Activated CD4-positive, alpha-beta T cell treated with anti-CD3 and anti-CD28 coated beads for 36 hours (primary cell): ENCODE results near the gene KCNAB2. TPM values are rescaled to one million over a fixed set of nuclear protein-coding genes. Genes with fewer than 3 reads are reported as not detected.
"Not testable (repeated sequence)": the region's sequence is repeated elsewhere in the genome, so short reads cannot be mapped to it uniquely, and the experiment has no call there.

Source experiments
- ATAC-seq: fragments of 200-7000 bp; cut with Tn5 transposase; one replicate; pipeline ENCODE4 v1.10.0; 2021; ENCODE audit warnings: mild to moderate bottlenecking, moderate library complexity
- CTCF ChIA-PET: fragments of 350-600 bp; sonication (Branson Sonifier 250); formaldehyde crosslinking; loops from one replicate; lab custom pipeline; 2021; ENCODE audit warnings: antibody characterized with exemption; lab: Charles Lee
- POLR2A ChIA-PET: fragments of 350-600 bp; sonication (Branson Sonifier 250); formaldehyde crosslinking; loops from one replicate; lab custom pipeline; 2021; ENCODE audit warnings: antibody characterized with exemption, inconsistent platforms; lab: Charles Lee
- DNase-seq: peaks from one replicate; pipeline ENCODE4 v3.0.0-alpha.2; 2020
- H3K27ac Mint-ChIP-seq: one replicate; pipeline ENCODE4 v1.8.0; 2021; ENCODE audit warnings: mixed read lengths
- H3K27me3 Mint-ChIP-seq: one replicate; pipeline ENCODE4 v1.8.0; 2021; ENCODE audit warnings: mixed read lengths
- H3K36me3 Mint-ChIP-seq: one replicate; pipeline ENCODE4 v1.8.0; 2021; ENCODE audit warnings: low read depth, mixed read lengths
- H3K4me1 Mint-ChIP-seq: one replicate; pipeline ENCODE4 v1.8.0; 2021; ENCODE audit warnings: mixed read lengths
- H3K4me3 Mint-ChIP-seq: one replicate; pipeline ENCODE4 v1.8.0; 2021; ENCODE audit warnings: mild to moderate bottlenecking, moderate library complexity, mixed read lengths
- H3K9me3 Mint-ChIP-seq: one replicate; pipeline ENCODE4 v1.8.0; 2021; ENCODE audit warnings: low read depth, mixed read lengths
- intact Hi-C, 2 experiments: fragments of 100-400 bp; cut with DNase I in 1 of 2; cut with micrococcal nuclease in 1 of 2; formaldehyde crosslinking; loops; one replicate each; pipeline versions ENCODE4 v1.14.2 to v1.15.1; 2022 to 2024; cut with DNase I, micrococcal nuclease
- total RNA-seq, 2 experiments: library from RNA; stranded (reverse); gene quantifications; one replicate each; pipeline ENCODE4 v1.2.3, GENCODE V29; 2021

KCNAB2 gene
- total RNA-seq, 2 experiments from 2014 or later: 231 to 258 TPM

- ChIA-PET CTCF (interaction anchor here (0.6 to 0.7 kb wide), 2 partner anchors 14 to 86 kb away, joined by 3 read pairs; no protein-coding TSS in a partner anchor), POLR2A (no interaction called here)
- intact Hi-C loops: no loop called here
- no peaks in the 10 kb centered on the region for H3K9me3 Mint-ChIP-seq
- H3K4me1 Mint-ChIP-seq: peaks cover 4% of the 10 kb centered on the region
- H3K36me3 Mint-ChIP-seq: peaks cover 22% of the 10 kb centered on the region
- no peak overlapping the region for H3K27ac Mint-ChIP-seq
- DNase-seq (no peak), ATAC-seq (no peak)
- H3K4me3 Mint-ChIP-seq: no peak overlapping the region
- H3K27me3 Mint-ChIP-seq: no peaks in the 10 kb centered on the region
Measured at GRCh38 chr1:6062670-6063069, 17.0 kb downstream of the KCNAB2 start.

- H3K9me3 Mint-ChIP-seq, CTCF ChIA-PET, POLR2A ChIA-PET, ATAC-seq, H3K4me3 Mint-ChIP-seq, intact Hi-C loops, H3K27ac Mint-ChIP-seq, H3K4me1 Mint-ChIP-seq, H3K27me3 Mint-ChIP-seq, DNase-seq: not testable (repeated sequence)
- H3K36me3 Mint-ChIP-seq: peaks cover 20% of the 10 kb centered on the region
Measured at GRCh38 chr1:6063532-6064053, 17.9 kb downstream of the KCNAB2 start.

GRCh38 chr1:6065093-6065858, 19.6 kb downstream of the KCNAB2 start:
- intact Hi-C loops: no loop called here
- ATAC-seq: no peak
- H3K27ac Mint-ChIP-seq: no peak overlapping the region
- peaks cover 3% of the 10 kb centered on the region for H3K4me1 Mint-ChIP-seq
- no peaks in the 10 kb centered on the region for H3K27me3 Mint-ChIP-seq
- H3K4me3 Mint-ChIP-seq: no peak overlapping the region
- no peak for DNase-seq
- ChIA-PET POLR2A (no interaction called here), CTCF (no interaction called here)
- no peaks in the 10 kb centered on the region for H3K9me3 Mint-ChIP-seq
- peaks cover 18% of the 10 kb centered on the region for H3K36me3 Mint-ChIP-seq

GRCh38 chr1:6066680-6067079, 21.0 kb downstream of the KCNAB2 start:
- ATAC-seq: no peak

GRCh38 chr1:6068073-6068472, 22.4 kb downstream of the KCNAB2 start:
- Mint-ChIP-seq H3K27me3 (no peaks in the 10 kb centered on the region), H3K27ac (no peak overlapping the region), H3K4me3 (no peak overlapping the region), H3K4me1 (peaks cover 3% of the 10 kb centered on the region), H3K36me3 (peaks cover 13% of the 10 kb centered on the region), H3K9me3 (no peaks in the 10 kb centered on the region)
- POLR2A ChIA-PET: no interaction called here
- ATAC-seq: no peak
- CTCF ChIA-PET: no interaction called here
- intact Hi-C loops: no loop called here
- DNase-seq: no peak

More at GRCh38 chr1:6066680-6067079, 21.0 kb downstream of the KCNAB2 start:
- no peak for DNase-seq
- Mint-ChIP-seq H3K4me1 (peaks cover 3% of the 10 kb centered on the region), H3K9me3 (no peaks in the 10 kb centered on the region), H3K27ac (no peak overlapping the region), H3K4me3 (no peak overlapping the region), H3K36me3 (peaks cover 18% of the 10 kb centered on the region), H3K27me3 (no peaks in the 10 kb centered on the region)
- ChIA-PET POLR2A (no interaction called here), CTCF (no interaction called here)
- intact Hi-C loops: no loop called here

GRCh38 chr1:6068932-6069331, 23.2 kb downstream of the KCNAB2 start:
- DNase-seq: no peak
- peaks cover 17% of the 10 kb centered on the region for H3K36me3 Mint-ChIP-seq
- no peak for ATAC-seq
- ChIA-PET POLR2A (no interaction called here), CTCF (no interaction called here)
- H3K27ac Mint-ChIP-seq: no peak overlapping the region
- intact Hi-C loops: no loop called here
- H3K4me1 Mint-ChIP-seq: no peaks in the 10 kb centered on the region
- H3K4me3 Mint-ChIP-seq: no peak overlapping the region
- H3K27me3 Mint-ChIP-seq: no peaks in the 10 kb centered on the region
- H3K9me3 Mint-ChIP-seq: no peaks in the 10 kb centered on the region

- POLR2A ChIA-PET: no interaction called here
- Mint-ChIP-seq H3K9me3 (no peaks in the 10 kb centered on the region), H3K4me3 (no peak overlapping the region), H3K36me3 (peaks cover 19% of the 10 kb centered on the region), H3K4me1 (no peaks in the 10 kb centered on the region), H3K27ac (no peak overlapping the region), H3K27me3 (no peaks in the 10 kb centered on the region)
- CTCF ChIA-PET: no interaction called here
- ATAC-seq (no peak), DNase-seq (no peak)
- intact Hi-C loops: no loop called here
Measured at GRCh38 chr1:6069573-6069972, 23.9 kb downstream of the KCNAB2 start.

GRCh38 chr1:6070450-6070974, 24.8 kb downstream of the KCNAB2 start:
- no peaks in the 10 kb centered on the region for H3K27me3 Mint-ChIP-seq

GRCh38 chr1:6071219-6071618, 25.5 kb downstream of the KCNAB2 start:
- H3K4me3 Mint-ChIP-seq: no peak overlapping the region
- no peak overlapping the region for H3K27ac Mint-ChIP-seq
- intact Hi-C loops: no loop called here
- H3K27me3 Mint-ChIP-seq: no peaks in the 10 kb centered on the region
- ChIA-PET POLR2A (no interaction called here), CTCF (interaction anchor here (0.8 kb wide), 1 partner anchor 427 kb away, joined by 3 read pairs; no protein-coding TSS in a partner anchor)
- peaks cover 28% of the 10 kb centered on the region for H3K36me3 Mint-ChIP-seq
- DNase-seq: no peak
- no peak for ATAC-seq
- no peaks in the 10 kb centered on the region for H3K9me3 Mint-ChIP-seq
- no peaks in the 10 kb centered on the region for H3K4me1 Mint-ChIP-seq

More at GRCh38 chr1:6070450-6070974, 24.8 kb downstream of the KCNAB2 start:
- ChIA-PET CTCF (interaction anchor here (0.8 kb wide), 1 partner anchor 428 kb away, joined by 3 read pairs; no protein-coding TSS in a partner anchor), POLR2A (no interaction called here)
- Mint-ChIP-seq H3K4me1 (no peaks in the 10 kb centered on the region), H3K27ac (no peak overlapping the region), H3K9me3 (no peaks in the 10 kb centered on the region), H3K4me3 (no peak overlapping the region), H3K36me3 (peaks cover 23% of the 10 kb centered on the region)
- DNase-seq (no peak), ATAC-seq (no peak)
- intact Hi-C loops: no loop called here

- ATAC-seq (no peak), DNase-seq (no peak)
- POLR2A ChIA-PET: no interaction called here
- H3K36me3 Mint-ChIP-seq: peaks cover 36% of the 10 kb centered on the region
- intact Hi-C loops: no loop called here
- H3K27me3 Mint-ChIP-seq: no peaks in the 10 kb centered on the region
- CTCF ChIA-PET: no interaction called here
- no peaks in the 10 kb centered on the region for H3K9me3 Mint-ChIP-seq
- no peak overlapping the region for H3K27ac Mint-ChIP-seq
- no peaks in the 10 kb centered on the region for H3K4me1 Mint-ChIP-seq
- no peak overlapping the region for H3K4me3 Mint-ChIP-seq
Measured at GRCh38 chr1:6072774-6073479, 27.2 kb downstream of the KCNAB2 start.

- ChIA-PET POLR2A (no interaction called here), CTCF (no interaction called here)
- H3K36me3 Mint-ChIP-seq: peaks cover 41% of the 10 kb centered on the region
- H3K4me1 Mint-ChIP-seq: no peaks in the 10 kb centered on the region
- no peaks in the 10 kb centered on the region for H3K9me3 Mint-ChIP-seq
- intact Hi-C loops: no loop called here
- DNase-seq: no peak
- H3K27ac Mint-ChIP-seq: no peak overlapping the region
- no peak for ATAC-seq
- no peak overlapping the region for H3K4me3 Mint-ChIP-seq
- H3K27me3 Mint-ChIP-seq: no peaks in the 10 kb centered on the region
Measured at GRCh38 chr1:6073480-6074053, 27.9 kb downstream of the KCNAB2 start.
